HG02763 (cell line): ENCODE results near the gene GALNT10.

Experiments
- ATAC-seq: cut with Tn5 transposase; IDR thresholded peaks from one replicate; pipeline ENCODE4 v1.9.1; 2021; ENCODE audit warnings: mild to moderate bottlenecking, moderate library complexity; ENCODE audit not compliant: unreplicated experiment

GALNT10 gene

DNA sequence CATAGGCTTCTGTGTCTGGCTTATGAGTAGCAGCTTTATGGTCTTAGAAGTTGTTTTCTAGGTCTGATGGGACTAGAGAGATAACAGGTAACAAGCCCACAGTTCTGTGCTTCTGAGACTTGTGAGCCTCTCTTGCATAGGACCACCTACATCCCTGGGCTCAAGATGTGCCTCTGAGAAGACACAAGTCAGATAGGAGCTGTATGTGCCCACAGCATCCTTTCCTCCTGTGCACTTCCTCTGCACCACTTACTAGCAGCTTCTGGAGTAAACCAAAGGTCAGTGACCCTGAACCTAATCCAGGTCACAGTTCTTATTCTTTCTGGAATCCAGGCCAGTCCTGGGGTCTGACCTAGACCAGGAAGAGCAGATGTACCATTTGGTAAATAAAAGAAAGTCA lies 40.0 kb downstream of the GALNT10 start:
- no peak for ATAC-seq

DNA sequence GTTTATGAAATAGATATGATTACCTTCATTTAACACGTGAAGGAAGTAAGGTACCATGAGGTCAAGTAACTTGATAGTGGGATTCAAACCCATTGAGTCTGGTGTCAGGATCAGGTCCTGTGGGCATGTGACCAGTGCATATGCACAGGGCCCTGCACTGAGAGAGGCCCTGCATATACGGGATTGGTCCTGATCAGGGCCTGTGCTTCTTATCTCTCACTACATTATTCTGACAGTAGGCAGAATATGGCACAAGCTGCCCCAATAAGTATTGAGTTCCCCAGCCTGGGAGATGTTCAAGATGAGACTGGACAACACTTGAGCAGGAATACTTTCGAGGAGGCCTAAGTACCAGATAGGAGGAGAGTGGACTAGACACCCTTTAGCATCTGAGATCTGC lies 44.0 kb downstream of the GALNT10 start:
- ATAC-seq, result no peak

DNA sequence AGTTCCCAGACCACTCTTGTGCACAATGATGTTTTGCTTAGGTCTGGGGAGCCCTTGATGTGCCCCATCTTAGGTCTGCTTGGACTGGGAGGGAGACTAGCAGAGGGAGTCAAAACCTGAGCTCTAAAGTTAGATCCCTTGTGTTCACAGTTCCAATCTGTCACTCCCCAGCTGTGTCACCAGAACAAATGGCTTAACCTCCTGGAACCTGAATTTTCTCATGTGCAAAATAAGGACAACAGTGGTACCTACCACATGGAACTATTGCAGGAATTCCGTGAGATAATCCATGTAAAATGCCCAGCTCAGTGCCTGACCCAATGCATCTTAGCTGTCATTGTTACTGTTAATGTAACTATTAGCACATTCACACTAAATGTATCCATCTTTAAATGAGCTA lies 45.5 kb downstream of the GALNT10 start:
- no peak for ATAC-seq

DNA sequence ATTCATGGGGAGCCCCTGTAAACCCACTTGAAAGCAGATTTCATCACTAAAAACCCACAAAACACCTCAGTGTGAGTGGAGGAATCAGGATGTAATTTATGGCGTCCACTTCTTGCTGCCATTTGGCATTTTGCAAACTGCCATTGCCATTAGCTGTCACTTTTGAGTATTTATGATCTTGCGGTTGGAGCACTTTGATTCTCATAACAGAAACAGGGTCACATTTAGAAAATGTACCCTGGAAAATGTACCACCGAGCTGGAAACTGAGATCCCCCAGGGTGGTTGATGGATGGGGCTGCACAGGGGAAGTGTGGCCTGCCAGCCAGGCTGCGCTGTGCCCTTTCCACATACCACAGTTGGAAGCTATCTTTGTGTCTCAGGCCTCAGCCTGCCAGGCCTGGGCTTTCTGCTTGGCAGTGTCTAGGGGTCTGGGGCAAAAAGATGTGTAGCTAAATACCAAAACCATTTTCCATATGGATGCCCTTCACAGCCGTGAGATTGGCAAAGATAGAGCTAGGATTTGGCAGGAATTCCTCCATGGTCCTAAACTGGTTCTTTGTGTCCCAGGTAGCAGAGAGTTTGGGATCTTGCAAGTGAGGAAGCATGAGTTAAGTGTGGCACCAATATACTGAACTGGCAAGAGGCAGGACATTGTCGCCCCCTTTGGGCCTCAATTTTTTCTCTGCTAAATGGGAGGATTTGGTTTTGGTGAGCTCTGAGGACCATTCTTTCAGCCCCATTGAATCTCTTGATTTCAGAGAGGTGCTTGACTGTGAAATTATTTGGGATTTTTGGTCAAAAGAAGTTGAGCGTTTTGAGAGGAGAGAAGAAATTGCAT lies 46.2 kb downstream of the GALNT10 start:
- no peak for ATAC-seq

GRCh38 chr5:154237376-154237743 lies 46.8 kb downstream of the GALNT10 start:
- no peak for ATAC-seq

- ATAC-seq, result no peak
These were observed 47.4 kb downstream of the GALNT10 start for GRCh38 chr5:154237946-154238345.

GRCh38 chr5:154238776-154239481 lies 48.4 kb downstream of the GALNT10 start:
- ATAC-seq, result peak; percentile 52

GRCh38 chr5:154240595-154240994 lies 50.1 kb downstream of the GALNT10 start:
- no peak for ATAC-seq

- ATAC-seq, result no peak
These were observed 50.5 kb downstream of the GALNT10 start for GRCh38 chr5:154241021-154241420.

GRCh38 chr5:154242442-154242841 lies 51.9 kb downstream of the GALNT10 start:
- ATAC-seq, result no peak

DNA sequence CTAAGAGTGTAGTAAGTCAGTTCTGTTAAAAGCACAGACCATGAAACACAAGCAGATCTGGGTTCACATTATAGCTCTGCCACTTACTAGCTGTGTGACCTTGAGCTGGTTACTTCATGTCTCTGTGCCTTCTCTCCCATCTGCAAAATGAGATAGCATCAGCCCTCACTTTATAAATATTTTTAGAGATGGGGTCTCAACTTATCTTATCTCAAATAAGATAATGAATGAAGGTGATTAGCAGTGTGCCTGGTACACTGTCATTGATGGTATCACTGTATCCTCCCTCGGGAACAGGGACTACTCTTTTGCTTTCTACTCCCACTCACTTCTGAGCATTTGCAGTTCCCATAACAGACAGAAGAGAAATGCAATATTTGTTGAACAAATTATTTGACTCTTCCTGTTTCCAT lies 52.4 kb downstream of the GALNT10 start:
- ATAC-seq, result peak; percentile 82

- no peak for ATAC-seq
These were observed 53.2 kb downstream of the GALNT10 start for GRCh38 chr5:154243736-154244135.

DNA sequence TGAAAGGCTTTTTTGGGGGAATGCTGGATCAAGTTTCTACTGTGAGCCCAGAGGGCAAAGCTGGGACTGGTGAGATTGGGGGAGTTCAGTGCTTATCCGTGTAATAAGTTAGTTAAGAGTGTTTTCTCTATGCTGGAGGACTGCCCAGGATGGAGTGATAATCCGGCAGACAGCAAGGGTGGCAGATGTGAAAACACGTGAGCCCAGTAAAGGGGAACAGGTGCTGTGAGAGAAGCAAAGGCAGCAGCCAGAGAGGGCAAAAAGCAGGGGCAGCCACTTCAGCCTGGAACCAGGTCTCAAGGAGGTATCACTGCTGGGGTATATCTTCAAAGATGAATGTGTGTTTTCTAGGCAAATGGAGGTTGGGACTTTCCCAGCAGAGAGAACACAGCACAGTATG lies 53.9 kb downstream of the GALNT10 start:
- no peak for ATAC-seq

GRCh38 chr5:154248691-154249090 lies 58.2 kb downstream of the GALNT10 start:
- no peak for ATAC-seq

DNA sequence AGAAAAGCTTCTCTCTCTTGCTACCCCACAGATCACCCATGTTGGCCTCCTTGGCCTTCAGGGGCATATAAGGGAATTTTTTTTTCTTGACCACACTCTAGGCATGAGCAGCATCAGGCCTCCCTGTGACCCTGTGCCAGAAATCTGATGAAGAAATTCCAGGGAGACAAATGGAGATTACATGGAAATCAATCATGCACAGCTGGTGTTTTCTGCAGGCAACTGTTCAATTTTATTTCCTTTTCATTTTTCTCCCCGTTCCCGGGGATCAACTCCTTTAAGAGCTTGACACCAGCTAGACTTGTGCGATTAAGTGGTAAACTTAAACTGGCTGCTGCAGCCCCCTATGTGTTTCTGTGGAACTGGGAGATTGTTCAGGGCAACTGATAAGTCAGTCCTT lies 59.3 kb downstream of the GALNT10 start:
- ATAC-seq, result no peak

- ATAC-seq, result no peak
These were observed 61.0 kb downstream of the GALNT10 start for GRCh38 chr5:154251529-154251928.

GRCh38 chr5:154253807-154254206 lies 63.3 kb downstream of the GALNT10 start:
- ATAC-seq, result no peak

- ATAC-seq, result no peak
These were observed 64.4 kb downstream of the GALNT10 start for GRCh38 chr5:154254896-154255295.

DNA sequence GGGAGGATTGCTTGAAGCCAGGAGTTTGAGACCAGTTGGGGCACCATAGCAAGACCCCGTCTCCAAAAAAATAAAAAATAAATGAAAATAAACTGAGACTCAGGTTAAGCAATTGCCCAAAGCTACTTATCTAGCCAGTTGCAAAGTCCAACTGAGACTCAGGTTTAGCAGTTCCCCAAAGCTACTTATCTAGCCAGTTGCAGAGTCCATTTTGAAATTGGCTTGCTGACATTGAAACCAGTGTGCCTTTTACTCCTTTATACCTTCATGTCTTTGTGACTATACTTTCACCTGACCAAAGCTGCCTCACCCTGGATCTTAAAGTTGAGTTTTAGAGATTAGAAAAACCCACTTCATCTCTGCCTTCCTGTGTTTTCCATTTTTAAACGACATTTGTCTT lies 66.5 kb downstream of the GALNT10 start:
- ATAC-seq, result no peak

DNA sequence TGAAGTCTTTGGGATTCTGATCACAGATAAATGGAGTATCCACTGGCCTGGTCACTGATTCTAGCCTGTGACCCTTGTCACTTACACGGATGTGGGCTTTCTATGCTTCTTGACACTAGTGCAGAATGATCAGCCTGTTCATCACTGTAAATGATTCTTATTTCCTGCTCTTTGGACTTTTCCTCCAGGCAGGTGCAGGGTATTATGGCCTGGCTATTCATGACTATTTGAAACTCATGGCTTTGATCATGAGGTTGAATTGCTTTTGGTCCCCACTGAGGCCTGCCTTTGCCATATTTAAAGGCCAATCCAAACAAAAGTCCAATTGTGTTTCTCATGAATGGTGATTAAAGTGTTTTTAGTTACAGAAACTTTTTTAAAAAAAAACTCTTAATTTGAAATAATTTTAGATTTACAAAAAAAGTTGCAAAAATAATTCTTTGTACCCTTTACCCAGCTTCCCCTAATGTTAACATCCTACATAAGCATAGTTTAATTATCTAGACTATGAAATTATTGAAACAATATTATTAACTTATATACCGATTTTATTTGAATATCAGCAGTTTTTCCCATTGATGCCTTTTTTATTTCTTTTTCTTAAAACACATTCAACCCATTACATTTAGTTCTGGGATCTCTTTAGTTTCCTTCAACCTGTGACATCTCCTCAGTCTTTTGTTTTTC lies 68.1 kb downstream of the GALNT10 start:
- no peak for ATAC-seq

DNA sequence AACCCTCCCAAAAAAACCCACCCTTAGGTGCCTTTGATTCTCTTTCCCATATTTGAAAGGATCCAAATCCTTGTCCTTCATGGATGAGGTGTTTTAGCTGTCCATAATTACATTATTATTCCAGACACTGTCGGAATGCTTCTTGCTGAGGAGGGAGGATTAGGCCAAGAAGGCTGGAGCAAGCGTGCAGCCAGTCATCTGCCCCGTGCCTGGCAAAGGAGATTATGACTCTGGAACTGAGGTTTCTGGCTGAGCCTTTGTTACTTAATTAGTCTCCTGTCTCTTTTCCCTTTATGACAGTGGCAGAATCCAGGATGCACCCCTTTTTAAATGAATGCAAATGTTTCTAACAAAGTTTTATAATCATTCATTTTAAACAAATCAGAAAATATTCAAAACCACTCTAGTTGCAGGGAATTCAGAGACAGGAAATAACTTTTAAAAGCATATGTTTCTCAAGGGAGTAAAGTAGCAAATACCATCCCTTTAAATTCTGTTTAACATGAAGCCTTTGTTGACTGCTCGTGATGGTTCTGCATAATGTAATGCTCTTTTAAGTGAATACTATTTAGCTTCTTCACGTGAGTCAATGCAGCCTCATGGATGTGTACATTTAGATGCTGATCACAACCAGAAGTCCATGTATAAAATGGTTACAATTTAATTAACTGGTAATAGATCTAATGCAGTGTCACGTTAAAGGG lies 69.8 kb downstream of the GALNT10 start:
- ATAC-seq, result no peak
